HG03139 (cell line): ENCODE measurements around the gene CHST15.
"Not testable (repeated sequence)": the region's sequence is repeated elsewhere in the genome, so short reads cannot be mapped to it uniquely, and the experiment has no call there.

Experiments used
- ATAC-seq: cut with Tn5 transposase; IDR thresholded peaks from one replicate; pipeline ENCODE4 v1.9.1; 2021; ENCODE audit not compliant: unreplicated experiment

CHST15 gene

GRCh38 chr10:124047427-124048152 is 45.8 kb downstream of the CHST15 start:
- ATAC-seq = no peak

- ATAC-seq = no peak
Observed at GRCh38 chr10:124045801-124046355, 47.5 kb downstream of the CHST15 start.

GRCh38 chr10:124045276-124045675 is 48.1 kb downstream of the CHST15 start:
- no peak for ATAC-seq

DNA sequence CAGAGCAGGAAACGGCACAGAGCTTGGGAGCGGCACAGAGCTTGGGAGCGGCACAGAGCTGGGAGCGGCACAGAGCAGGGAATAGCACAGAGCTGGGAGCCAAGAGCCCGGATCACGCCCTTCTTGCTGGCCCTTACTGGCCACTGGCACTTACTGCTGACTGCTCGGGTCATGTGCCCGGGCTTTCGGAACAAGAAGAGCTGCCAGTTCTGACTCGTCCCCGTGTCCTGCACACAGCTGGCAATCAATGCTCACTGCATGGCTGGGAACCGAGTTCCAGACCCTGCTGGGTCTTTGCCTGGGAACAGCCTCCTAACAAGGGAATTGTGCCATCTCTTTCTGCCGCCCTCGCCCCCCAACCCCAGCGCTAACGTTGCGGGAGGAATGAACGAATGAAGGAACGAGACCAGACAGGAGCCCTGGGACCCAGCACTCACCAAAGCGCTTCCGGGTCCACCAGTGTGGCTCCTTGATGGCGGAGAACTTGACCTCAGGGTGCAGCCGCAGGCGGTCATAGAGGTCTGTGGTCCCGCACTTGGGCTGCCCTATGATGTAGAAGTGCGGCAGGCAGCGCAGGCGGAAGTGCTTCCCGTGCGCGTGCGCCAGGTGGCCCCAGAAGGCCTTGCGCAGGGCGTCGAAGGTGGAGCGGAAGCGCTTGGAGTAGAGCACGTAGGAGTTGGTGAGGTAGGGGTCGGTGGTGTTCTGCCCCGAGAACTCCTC is 49.1 kb downstream of the CHST15 start:
- no peak for ATAC-seq

GRCh38 chr10:124043310-124044142 is 49.9 kb downstream of the CHST15 start:
- ATAC-seq = no peak

GRCh38 chr10:124042656-124043309 is 50.6 kb downstream of the CHST15 start:
- ATAC-seq = no peak

- ATAC-seq = no peak
Observed at GRCh38 chr10:124041675-124042445, 51.5 kb downstream of the CHST15 start.

DNA sequence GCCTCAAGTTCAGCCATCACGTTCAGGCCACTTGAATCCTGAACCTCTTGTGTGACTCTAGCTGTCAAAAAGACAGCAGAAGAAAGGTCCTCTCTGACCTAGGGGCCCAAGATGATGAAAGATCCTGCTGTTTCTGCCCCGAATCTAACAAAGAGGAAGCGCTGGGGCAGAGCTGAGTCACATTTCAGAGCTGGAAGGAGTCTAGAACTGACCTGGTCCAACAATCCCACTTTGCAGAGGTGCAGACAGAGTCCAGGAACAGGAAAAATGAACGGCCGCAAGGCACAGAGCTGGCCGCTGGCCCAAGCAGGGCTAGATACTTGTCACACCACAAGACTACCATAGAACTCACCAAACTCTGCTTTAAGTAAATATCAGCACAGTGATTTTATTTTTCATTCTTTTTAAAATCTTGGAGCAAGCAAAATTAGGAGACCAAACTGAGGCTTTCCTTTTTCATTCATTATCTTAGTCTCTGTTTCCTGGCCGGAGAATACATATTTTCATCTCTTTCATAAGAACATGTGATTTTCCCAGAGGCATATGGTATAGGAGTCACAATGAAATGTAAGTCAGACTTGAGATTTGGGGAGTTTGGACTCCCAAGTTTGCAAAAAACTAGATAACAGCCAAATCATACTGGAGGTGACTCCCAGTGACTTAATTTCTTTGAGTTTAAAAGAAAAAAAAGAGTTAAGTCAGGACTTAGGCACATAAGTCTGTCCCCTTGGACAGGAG is 52.8 kb downstream of the CHST15 start:
- ATAC-seq = no peak

- no peak for ATAC-seq
Observed at GRCh38 chr10:124039483-124040013, 53.9 kb downstream of the CHST15 start.

- ATAC-seq = no peak
Observed at GRCh38 chr10:124037784-124038183, 55.6 kb downstream of the CHST15 start.

GRCh38 chr10:124037286-124037685 is 56.1 kb downstream of the CHST15 start:
- no peak for ATAC-seq

DNA sequence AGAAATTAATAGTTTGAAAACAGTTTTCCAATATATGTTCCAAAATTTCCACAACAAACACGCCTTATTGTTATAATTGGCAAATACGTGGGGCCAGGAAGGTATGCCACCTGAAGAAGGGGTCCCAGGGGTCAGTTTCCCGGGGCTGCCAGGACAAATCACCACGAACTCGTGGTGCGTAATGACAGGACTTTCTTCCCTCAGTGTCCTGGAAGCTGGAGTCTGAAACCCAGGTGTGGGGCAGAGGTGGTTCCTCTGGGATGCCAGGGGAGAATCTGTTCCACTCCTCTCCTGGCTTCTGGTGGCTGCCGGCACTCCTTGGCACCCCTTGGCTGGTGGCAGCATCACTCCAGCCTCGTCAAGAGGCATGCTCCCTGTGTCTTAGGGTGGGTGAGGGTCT is 56.7 kb downstream of the CHST15 start:
- no peak for ATAC-seq

GRCh38 chr10:124035928-124036558 is 57.4 kb downstream of the CHST15 start:
- peak; percentile 94 for ATAC-seq

GRCh38 chr10:124035306-124035927 is 58.0 kb downstream of the CHST15 start:
- ATAC-seq = no peak

GRCh38 chr10:124034576-124035305 is 58.7 kb downstream of the CHST15 start:
- not testable (repeated sequence) for ATAC-seq

DNA sequence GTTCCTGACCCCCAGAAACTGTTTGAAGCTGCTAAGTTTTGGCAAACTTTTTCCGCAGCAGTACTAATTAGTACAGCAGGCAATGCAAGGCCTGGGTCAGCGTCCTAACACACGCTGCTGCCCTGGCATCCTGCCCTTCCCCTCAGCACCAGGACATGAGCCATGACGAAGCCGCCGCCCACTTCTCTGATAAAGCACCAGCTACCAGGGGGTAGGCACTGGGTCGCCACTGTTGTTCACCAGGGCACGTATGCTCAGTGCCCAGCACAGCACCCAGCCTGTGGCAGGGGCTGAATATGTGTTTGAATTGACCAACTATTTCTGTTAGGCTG is 59.5 kb downstream of the CHST15 start:
- no peak for ATAC-seq

GRCh38 chr10:124032971-124033886 is 60.2 kb downstream of the CHST15 start:
- no peak for ATAC-seq
